ENCODE results near the gene TDP1. TPM values are rescaled to one million over a fixed set of nuclear protein-coding genes. Genes with fewer than 3 reads are reported as not detected.

Gene TDP1
- total and polyA plus RNA-seq, 7 donors, result 6.0 to 11.7 (median 6.8) TPM

DNA sequence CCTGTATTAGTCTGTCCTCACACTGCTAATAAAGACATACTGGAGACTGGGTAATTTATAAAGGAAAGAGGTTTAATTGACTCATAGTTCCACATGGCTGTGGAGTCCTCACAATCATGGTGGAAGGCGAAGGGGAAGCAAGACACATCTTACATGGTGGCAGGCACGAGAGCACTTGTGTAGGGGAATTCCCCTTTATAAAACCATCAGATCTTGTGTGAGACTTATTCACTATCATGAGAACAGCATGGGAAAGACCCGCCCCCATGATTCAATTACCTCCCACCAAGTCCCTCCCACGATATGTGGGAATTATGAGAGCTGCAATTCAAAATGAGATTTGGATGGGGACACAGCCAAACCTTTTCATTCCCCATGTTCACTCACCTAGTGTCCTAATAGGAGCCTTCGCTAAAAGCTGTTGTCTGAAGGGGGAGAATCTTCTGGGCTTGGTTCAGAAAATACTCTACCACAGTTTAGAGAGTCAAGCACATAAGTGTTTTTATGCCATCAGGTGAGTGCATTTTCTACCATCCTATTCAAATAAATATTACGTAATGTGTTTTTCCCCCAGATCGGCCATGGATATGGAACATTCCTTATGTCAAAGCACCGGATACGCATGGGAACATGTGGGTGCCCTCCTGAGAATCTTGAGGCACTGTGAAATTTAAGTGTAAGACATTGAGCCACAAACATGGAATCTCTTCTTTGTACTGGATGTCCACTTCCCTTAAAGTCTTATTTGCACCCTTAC is 86.9 kb downstream of the TDP1 start:
- WGBS, 2 donors, result 90 to 91% methylated on average over 9 of the region's 9 CpGs
- no peak overlapping the region for H3K27ac ChIP-seq
- intact Hi-C loops (cut with DNase I), result no loop called here
- H3K4me3 ChIP-seq, result no peak overlapping the region
- H3K4me1 ChIP-seq, result no peaks in the 10 kb centered on the region
- H3K27me3 ChIP-seq, result no peaks in the 10 kb centered on the region
- DNase-seq, result no peak
- no peak for TF ChIP-seq POLR2A (IDR thresholded peaks at IDR 0.05)
- TF ChIP-seq, protein P1, sequence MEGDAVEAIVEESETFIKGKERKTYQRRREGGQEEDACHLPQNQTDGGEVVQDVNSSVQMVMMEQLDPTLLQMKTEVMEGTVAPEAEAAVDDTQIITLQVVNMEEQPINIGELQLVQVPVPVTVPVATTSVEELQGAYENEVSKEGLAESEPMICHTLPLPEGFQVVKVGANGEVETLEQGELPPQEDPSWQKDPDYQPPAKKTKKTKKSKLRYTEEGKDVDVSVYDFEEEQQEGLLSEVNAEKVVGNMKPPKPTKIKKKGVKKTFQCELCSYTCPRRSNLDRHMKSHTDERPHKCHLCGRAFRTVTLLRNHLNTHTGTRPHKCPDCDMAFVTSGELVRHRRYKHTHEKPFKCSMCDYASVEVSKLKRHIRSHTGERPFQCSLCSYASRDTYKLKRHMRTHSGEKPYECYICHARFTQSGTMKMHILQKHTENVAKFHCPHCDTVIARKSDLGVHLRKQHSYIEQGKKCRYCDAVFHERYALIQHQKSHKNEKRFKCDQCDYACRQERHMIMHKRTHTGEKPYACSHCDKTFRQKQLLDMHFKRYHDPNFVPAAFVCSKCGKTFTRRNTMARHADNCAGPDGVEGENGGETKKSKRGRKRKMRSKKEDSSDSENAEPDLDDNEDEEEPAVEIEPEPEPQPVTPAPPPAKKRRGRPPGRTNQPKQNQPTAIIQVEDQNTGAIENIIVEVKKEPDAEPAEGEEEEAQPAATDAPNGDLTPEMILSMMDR (IDR thresholded peaks at IDR 0.05), result no peak
- TF ChIP-seq EP300 (IDR thresholded peaks at IDR 0.05), result no peak
- TF ChIP-seq POLR2AphosphoS5 (IDR thresholded peaks at IDR 0.05), result no peak
- H3K36me3 ChIP-seq, result peaks cover 0 to 10% (median 1%) of the 10 kb centered on the region in 4 donors
- no peaks in the 10 kb centered on the region for H3K9me3 ChIP-seq

DNA sequence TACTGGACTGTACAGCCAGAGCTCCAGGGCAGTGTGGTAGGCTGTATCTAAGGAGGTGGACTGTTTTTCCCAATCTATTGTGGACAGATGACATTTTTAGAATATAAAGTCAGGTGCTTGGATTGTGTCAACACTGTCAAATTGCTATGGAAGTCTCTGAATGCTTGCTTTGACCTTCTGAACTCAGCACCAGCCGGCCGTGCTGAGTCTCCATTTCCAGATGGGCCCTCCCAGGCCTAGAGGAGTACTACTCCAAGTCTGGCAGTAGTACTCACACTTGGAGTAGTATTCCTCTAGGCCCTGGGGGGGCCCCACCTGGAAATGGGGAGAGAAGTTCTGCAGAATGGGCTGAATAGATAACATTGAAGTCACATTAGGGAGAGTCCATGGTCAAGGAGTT is 89.9 kb downstream of the TDP1 start:
- Histone ChIP-seq H3K36me3 (peaks cover 0 to 10% (median 0%) of the 10 kb centered on the region in 4 donors), H3K27ac (no peak overlapping the region), H3K27me3 (peaks cover 0 to under 1% (median 0%) of the 10 kb centered on the region in 3 donors), H3K9me3 (no peaks in the 10 kb centered on the region), H3K4me1 (no peaks in the 10 kb centered on the region), H3K4me3 (no peak overlapping the region)
- no peak for DNase-seq
- intact Hi-C loops (cut with DNase I), result no loop called here
- WGBS, 2 donors, result 80 to 88% methylated on average over 2 of the region's 2 CpGs
- TF ChIP-seq, protein P1 (IDR thresholded peaks at IDR 0.05), result no peak
- TF ChIP-seq POLR2AphosphoS5 (IDR thresholded peaks at IDR 0.05) (no peak), EP300 (IDR thresholded peaks at IDR 0.05) (no peak), POLR2A (IDR thresholded peaks at IDR 0.05) (no peak)

DNA sequence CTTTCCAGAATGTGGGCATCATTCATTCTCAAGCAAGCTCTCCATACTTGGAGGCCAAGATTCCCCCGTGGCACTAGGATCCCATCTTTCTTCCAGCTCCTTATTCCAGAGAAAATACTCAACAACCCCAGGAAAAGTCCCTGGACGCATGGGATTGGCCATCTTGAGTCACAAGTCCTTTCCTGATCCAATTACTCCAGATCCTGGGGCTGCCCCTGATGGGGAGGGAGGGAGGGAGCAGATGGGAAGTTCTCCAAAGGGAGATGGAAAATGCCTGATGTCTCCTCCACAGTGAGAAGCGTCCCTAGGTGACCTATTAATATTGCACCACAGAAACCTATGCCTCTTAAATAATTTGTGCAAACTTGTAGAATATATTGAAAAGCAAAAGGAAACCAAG is 93.7 kb downstream of the TDP1 start:
- Histone ChIP-seq H3K27ac (no peak overlapping the region), H3K4me1 (no peaks in the 10 kb centered on the region), H3K27me3 (peaks cover 0 to 29% (median 0%) of the 10 kb centered on the region in 3 donors), H3K36me3 (no peaks in the 10 kb centered on the region), H3K9me3 (no peaks in the 10 kb centered on the region), H3K4me3 (no peak overlapping the region)
- DNase-seq, result no peak
- 79 to 83% methylated on average over 3 of the region's 3 CpGs for WGBS, 2 donors
- intact Hi-C loops (cut with DNase I), result no loop called here
- no peak for TF ChIP-seq POLR2A (IDR thresholded peaks at IDR 0.05)
- TF ChIP-seq POLR2AphosphoS5 (IDR thresholded peaks at IDR 0.05), result no peak
- TF ChIP-seq, protein P1 (IDR thresholded peaks at IDR 0.05), result no peak
- no peak for TF ChIP-seq EP300 (IDR thresholded peaks at IDR 0.05)

DNA sequence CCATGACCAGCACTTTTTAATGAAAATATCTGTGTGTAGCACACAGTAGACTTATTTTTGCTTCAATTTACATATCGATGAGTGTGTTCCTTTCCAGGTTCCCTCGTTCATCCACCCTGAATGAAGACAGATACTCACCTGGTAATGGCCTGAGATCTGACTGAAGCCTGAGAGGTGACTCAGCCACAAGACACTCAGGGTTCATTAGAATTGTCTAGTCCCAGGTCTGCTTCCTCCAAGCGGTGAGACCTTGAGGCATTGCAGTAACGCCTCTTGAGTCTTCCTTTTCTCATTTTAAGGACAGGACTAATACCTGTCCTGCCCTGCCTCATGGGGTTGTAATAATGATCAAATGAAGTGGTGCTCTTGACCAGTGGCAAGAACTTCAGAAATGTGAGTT is 94.5 kb downstream of the TDP1 start:
- no peak overlapping the region for H3K4me3 ChIP-seq
- no peak for DNase-seq
- TF ChIP-seq, protein P1 (IDR thresholded peaks at IDR 0.05), result no peak
- TF ChIP-seq POLR2A (IDR thresholded peaks at IDR 0.05) (no peak), POLR2AphosphoS5 (IDR thresholded peaks at IDR 0.05) (no peak), EP300 (IDR thresholded peaks at IDR 0.05) (no peak)
- 95 to 97% methylated on average over 4 of the region's 4 CpGs for WGBS, 2 donors
- H3K4me1 ChIP-seq, result no peaks in the 10 kb centered on the region
- peaks cover 0 to 35% (median 0%) of the 10 kb centered on the region in 3 donors for H3K27me3 ChIP-seq
- H3K27ac ChIP-seq, result no peak overlapping the region
- no peaks in the 10 kb centered on the region for H3K9me3 ChIP-seq
- intact Hi-C loops (cut with DNase I), result no loop called here
- no peaks in the 10 kb centered on the region for H3K36me3 ChIP-seq
